Fibroblast of skin of scalp (primary cell): ENCODE results near the gene NEAT1.
"Not testable (repeated sequence)": the region's sequence is repeated elsewhere in the genome, so short reads cannot be mapped to it uniquely, and the experiment has no call there.

ENCODE experiments used
- DNase-seq: peaks from one replicate; pipeline ENCODE4 v3.0.0-alpha.2; 2013

Gene NEAT1

DNA sequence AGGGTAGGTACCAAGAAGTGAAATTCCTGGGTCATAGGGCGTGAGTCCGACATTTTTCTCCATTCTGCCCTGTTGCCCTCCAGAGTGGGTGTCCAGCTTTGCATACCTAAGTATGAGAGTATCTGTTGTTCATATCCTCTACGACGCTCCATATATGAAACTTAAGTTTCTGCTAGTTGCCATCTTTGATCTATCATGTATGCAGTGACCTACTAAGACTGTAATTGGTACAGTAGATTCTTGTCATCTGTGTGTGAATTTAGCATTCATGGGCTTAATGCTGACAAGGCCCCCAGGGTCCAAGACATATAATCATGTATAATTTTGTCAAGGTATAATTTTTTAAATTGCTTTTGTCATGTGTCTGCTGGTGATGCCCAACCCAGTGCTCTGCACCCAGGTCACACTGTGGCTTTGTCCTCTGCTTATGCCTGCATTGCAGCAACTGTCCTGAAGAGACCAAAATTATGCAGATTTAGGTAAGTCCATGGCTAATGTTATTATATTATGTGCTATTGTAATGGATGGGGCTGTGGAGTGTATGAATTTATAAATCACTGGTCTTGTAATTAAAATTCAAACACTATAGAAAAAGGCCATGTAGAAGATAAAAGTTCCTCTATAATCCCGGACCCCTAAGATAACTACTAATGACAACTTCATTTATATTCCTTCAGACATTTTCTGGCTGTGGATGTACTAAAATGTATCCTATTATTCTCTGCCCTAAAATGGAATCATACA is 12.2 kb downstream of the NEAT1 start:
- DNase-seq, result no peak

DNA sequence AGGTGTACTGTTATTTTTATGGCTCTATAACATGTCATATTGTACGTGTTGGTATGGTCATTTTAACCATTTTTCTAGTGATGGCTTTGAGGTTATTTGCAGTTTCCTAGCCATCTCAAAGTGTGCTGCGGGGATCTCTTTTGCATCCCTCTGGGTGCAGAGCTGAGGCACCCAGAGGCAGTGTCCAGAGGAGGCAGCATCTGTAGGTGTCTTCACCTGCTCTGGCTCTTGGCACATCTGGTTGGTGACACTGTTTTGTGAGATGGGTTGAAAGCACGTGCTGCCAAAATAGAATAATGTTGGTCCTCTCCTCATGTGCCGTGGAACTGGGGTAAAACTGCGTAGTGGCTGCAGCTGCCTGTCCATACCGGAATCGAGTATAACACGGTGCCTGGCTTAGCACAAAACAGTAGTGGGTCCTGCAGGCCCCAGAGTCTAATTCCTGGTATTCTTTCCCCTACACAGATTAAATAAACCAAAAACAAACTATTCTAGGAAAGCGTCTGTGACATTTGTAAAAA is 12.9 kb downstream of the NEAT1 start:
- DNase-seq, result no peak

GRCh38 chr11:65435981-65436411 is 13.4 kb downstream of the NEAT1 start:
- DNase-seq, result no peak

GRCh38 chr11:65436412-65437032 is 13.9 kb downstream of the NEAT1 start:
- DNase-seq, result no peak

- no peak for DNase-seq
Observed at GRCh38 chr11:65437436-65438227, 15.0 kb downstream of the NEAT1 start.

DNA sequence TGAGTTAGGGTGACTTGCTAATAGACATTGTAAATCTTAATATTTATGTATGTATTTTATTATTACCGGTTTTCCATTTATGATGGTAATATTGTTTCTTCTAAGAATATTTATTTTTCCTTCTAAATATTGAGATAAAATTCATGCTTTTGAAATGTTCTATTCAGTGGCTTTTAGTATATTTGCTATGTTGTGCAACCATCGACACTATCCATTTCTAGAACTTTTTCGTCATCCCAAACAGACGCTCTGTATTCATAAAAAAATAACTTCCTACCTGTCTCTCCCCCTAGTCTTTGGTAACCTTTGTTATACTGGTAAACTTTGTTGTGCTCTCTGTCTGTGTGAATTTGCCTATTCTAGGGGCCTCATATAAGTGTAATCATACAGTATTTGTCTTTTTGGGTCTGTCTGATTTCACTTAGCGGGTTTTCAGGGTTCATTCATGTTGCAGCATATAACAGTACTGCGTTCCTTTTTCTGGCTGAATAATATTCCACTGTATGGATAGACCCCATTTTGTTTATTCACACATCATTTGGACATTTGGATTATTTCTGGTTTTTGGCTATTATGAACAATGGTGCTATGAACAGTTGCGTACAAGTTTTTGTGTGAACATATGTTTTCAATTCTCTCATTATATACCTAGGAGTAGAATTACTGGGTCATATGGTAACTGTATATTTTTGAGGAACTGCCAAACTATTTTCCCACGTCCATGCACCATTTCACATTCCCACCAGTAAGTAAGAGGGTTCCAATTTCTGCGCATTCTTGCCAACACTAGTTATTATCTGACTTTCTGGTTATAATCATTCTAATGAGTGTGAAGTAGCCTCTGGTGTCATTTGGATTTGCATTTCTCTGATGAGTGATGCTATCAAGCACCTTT is 15.9 kb downstream of the NEAT1 start:
- DNase-seq, result peak; percentile 53

DNA sequence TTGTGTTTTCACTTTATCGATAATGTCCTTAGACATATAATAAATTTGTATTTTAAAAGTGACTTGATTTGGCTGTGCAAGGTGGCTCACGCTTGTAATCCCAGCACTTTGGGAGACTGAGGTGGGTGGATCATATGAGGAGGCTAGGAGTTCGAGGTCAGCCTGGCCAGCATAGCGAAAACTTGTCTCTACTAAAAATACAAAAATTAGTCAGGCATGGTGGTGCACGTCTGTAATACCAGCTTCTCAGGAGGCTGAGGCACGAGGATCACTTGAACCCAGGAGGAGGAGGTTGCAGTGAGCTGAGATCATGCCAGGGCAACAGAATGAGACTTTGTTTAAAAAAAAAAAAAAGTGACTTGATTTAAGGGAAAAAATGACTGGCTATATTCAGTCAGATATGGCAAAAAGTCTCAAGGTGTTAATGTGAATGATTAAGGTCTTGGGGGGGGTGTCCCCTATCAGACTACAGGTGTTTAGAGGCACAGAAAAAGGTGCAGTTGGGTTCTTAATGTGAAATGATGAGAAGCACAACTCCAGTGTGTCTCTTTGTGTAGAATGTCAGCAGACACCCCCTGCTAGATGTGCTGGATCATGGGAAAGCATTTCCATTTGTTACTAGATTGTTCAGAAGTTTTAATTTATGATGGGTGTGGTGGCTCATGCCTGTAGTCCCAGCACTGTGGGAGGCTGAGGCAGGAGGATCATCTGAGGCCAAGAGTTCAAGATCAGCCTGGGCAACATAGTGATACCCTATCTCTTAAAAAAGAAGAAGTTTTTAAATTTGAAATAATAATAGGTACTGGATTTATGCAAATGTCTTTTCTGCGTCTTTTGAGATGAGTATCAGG is 17.0 kb downstream of the NEAT1 start:
- no peak for DNase-seq

DNA sequence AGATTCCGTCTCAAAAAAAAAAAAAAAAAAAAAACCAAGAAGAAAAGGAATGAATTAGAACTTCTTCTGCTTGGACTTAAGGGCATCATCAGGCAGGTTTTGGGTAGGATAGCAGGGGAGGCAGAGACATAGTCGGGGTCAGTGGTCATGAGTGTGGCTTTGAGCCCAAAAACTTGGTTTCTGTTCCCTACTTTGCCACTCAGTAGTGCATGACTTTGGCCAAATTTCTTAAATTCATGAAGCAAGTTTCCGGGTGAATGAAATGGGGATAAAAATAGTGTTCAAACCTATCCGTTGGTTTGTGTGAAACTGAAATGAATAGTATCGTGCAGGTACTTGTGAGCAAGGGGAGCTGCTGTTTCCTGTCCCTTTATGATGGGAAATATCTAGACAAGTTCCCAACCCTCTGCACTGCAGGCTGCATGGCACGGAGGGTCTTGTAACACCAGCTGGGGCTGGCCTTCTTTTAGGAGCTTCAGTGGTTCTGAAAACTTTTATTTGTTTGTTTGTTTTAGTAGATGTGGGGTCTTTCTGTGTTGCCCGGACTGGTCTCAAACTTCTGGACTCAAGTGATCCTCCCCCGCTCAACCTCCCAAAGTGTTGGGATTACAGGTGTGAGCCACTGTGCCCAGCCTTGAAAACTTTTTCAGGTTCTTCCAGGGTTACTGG is 18.4 kb downstream of the NEAT1 start:
- no peak for DNase-seq

DNA sequence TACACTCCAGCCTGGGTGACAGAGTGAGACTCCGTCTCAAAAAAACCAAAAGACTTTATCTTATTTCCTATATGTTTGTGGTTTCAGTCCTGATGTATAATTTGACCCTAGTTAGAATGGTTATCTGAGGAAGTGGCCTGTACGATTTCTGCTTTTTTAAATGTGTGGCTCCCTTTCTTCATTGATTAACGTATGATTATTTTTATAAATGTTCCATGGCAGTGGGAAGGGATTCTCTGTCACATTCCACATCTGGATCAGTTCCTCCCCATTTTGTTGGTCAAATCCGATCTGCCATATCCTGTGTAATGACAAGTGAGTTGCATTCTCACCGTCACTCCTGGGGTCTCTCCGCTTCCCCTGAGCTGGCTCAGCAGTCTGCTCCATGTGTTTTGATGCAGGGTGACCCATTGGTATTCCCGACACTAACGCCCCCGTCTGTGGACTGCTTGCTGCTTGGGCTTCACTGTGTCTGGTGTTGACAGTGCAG is 20.3 kb downstream of the NEAT1 start:
- DNase-seq, result no peak

GRCh38 chr11:65444314-65445051 is 21.9 kb downstream of the NEAT1 start:
- no peak for DNase-seq

DNA sequence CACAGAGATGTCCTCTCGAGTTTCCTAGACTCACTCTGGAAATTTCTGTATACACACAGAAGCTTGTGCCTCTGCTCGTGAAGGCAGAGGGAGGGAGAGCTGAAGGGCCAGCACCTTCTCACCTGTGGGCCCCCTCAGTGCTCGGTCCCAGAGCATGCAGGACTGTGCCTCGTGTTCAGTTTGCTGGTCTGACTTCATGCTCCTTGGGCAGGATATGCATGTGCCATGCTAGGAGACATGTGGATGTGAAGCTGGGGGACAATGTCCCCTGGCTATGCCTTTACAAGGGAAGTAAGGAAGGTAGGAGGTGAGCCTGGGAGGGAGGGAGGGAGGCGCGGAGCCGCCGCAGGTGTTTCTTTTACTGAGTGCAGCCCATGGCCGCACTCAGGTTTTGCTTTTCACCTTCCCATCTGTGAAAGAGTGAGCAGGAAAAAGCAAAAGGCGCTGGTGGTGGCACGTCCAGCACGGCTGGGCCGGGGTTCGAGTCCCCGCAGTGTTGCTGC is 22.6 kb downstream of the NEAT1 start:
- DNase-seq, result no peak

GRCh38 chr11:65445604-65446445 is 23.2 kb downstream of the NEAT1 start:
- DNase-seq, result peak; percentile 73

- DNase-seq, result no peak
Observed at GRCh38 chr11:65446446-65447277, 24.1 kb downstream of the NEAT1 start.

- no peak for DNase-seq
Observed at GRCh38 chr11:65448074-65448417, 25.4 kb downstream of the NEAT1 start.

DNA sequence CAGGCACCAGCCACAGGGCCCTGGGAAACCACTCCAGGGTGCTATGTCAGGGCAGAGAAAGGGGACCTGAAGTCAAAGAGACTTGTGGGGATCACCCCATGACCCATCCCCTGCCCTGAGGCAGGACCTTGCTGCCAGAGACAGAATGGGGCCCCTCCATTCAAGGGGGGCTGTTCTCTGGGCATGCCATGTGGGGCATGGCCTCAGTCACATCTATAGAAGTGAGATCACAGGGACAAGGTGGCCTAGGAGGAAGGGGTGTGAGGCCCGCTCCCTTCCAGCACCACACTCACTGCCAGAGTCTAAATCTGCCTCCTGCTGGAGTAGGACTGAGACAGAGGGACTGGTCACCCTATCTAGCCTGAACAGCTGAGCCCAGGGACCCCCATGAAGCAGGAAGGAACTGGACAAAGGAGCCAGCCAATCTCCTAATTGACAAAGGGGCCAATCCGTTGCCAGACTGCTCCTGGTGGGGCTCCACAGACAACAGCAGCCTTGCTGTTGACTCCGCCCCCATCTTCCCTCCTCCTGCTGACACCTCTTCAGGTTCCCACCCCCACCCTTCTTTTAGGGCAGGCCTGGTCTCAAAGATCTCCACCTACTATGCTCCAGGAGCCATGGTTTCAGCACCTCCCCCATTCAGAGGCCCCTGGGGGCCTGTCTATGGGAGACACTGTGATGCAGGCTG is 26.0 kb downstream of the NEAT1 start:
- peak; percentile 56 for DNase-seq

- not testable (repeated sequence) for DNase-seq
Observed at GRCh38 chr11:65451301-65451700, 28.7 kb downstream of the NEAT1 start.

GRCh38 chr11:65452259-65452658 is 29.7 kb downstream of the NEAT1 start:
- DNase-seq, result not testable (repeated sequence)
